Adrenal gland (tissue), 12 donors: ENCODE measurements around the gene NFIB. TPM values are rescaled to one million over a fixed set of nuclear protein-coding genes. Genes with fewer than 3 reads are reported as not detected.
A peak's percentile ranks its signal among the peaks of the same experiment; 100 is the strongest.

ENCODE experiments used
- DNase-seq, 7 donors: peaks; one replicate each; pipeline ENCODE4 v3.0.0-alpha.2; 2019 to 2020
- H3K27ac ChIP-seq, 5 donors: fragments of 200-600 bp; sonication (generic) in 4 of 5; 1 replicate in 3 of 5; 2 replicates in 2 of 5; pipeline versions ENCODE4 v1.5.1 to v1.8.0; 2016 to 2020; ENCODE audit warnings: mild to moderate bottlenecking in 1 of 5
- H3K27me3 ChIP-seq: fragments of 200-600 bp; 2 replicates; pipeline ENCODE4 v1.8.0; 2021
- H3K36me3 ChIP-seq, 2 donors: fragments of 200-600 bp; replicated peaks in 1 of 2; 1 replicate in 1 of 2; 2 replicates in 1 of 2; pipeline versions ENCODE4 v1.5.1 to v1.8.0; 2018 to 2022
- H3K4me1 ChIP-seq, 2 donors: fragments of 200-600 bp; replicated peaks in 1 of 2; 1 replicate in 1 of 2; 2 replicates in 1 of 2; pipeline versions ENCODE4 v1.5.1 to v1.8.0; 2018 to 2021
- H3K4me3 ChIP-seq, 4 donors: fragments of 200-600 bp; sonication (generic) in 3 of 4; one replicate each; pipeline ENCODE4 v1.5.1; 2016 to 2018
- H3K9me3 ChIP-seq, 3 donors: fragments of 200-600 bp; sonication (generic) in 1 of 3; replicated peaks in 1 of 3; 1 replicate in 2 of 3; 2 replicates in 1 of 3; pipeline versions ENCODE4 v1.5.1 to v1.8.0; 2016 to 2021
- CTCF ChIP-seq, 6 experiments: fragments of 450-650 bp in 4 of 6; fragments of 200-600 bp in 2 of 6; sonication (generic) in 1 of 6; IDR thresholded peaks; 1 replicate in 5 of 6; 2 replicates in 1 of 6; pipeline versions ENCODE4 v1.5.1 to v1.8.0; 2016 to 2021; ENCODE audit warnings: antibody characterized with exemption in 6 of 6, mild to moderate bottlenecking in 2 of 6, moderate library complexity in 1 of 6
- POLR2A ChIP-seq, 2 donors: fragments of 450-650 bp; IDR thresholded peaks; one replicate each; pipeline ENCODE4 v1.6.1; 2017; ENCODE audit warnings: antibody characterized with exemption in 2 of 2, mild to moderate bottlenecking in 2 of 2, moderate library complexity in 1 of 2
- WGBS, 4 donors: extraction: QIAGEN DNeasy Blood & Tissue Kit in 2 of 4; methylation state at CpG; one replicate each; pipeline versions ENCODE4 v1.1.5 to v1.1.7; 2013 to 2017; 5-methylcytosine and 5-hydroxymethylcytosine counted together
- intact Hi-C, 2 donors: fragments of 100-400 bp; cut with DNase I; formaldehyde crosslinking; loops; one replicate each; pipeline versions ENCODE4 v1.14.1 to v1.15.0; 2022 to 2023
- polyA plus RNA-seq, 3 donors: library from polyadenylated mRNA; stranded (reverse); fragments of 200-250 nt in 2 of 3; fragments of 350-450 nt in 1 of 3; fragmentation: Illumina TruSeq in 1 of 3; extraction: RNeasy Lipid Tissue Mini Kit (QIAGEN cat#74804) in 1 of 3; gene quantifications; one replicate each; pipeline ENCODE4 v1.2.3, GENCODE V29; 2013 to 2014
- total RNA-seq, 9 donors: library from RNA; depleted of rRNA in 4 of 9; stranded (reverse); fragments of >200 nt in 4 of 9; fragments of 120-200 nt in 1 of 9; fragmentation: NEBNext Ultra II Directional in 1 of 9; extraction: Animal tissue kit (Norgen Biotek cat#: 25700) in 1 of 9; gene quantifications; one replicate each; pipeline versions ENCODE4 v1.1.0 to v1.2.4, GENCODE V29; 2013 to 2023
- donor health status: healthy with polysubstance abuse.
- donor health status: Bipolar disorder and iron deficiency.
- donor health status: DM: yes; HTN: yes; CAD: no.
- donor health status: DM: no; HTN: no; CAD: no.
- donor health status: DM: no; HTN: no; CAD: no.
- donor health status: DM: yes; HTN: yes; CAD: no.

NFIB gene
- total and polyA plus RNA-seq, 12 donors: 10.9 to 84.1 (median 43.0) TPM

- peaks cover 21 to 44% of the 10 kb centered on the region in 2 donors for H3K4me1 ChIP-seq
- no peak for TF ChIP-seq POLR2A (IDR thresholded peaks at IDR 0.05)
- no peak for TF ChIP-seq CTCF (IDR thresholded peaks at IDR 0.05)
- no peak overlapping the region for H3K4me3 ChIP-seq
- H3K36me3 ChIP-seq: peaks cover 0 to 6% of the 10 kb centered on the region in 2 donors
- H3K9me3 ChIP-seq: no peaks in the 10 kb centered on the region
- H3K27ac ChIP-seq: peak overlapping the region in 3 of 5 donors; percentile 35 to 67 (median 43)
- WGBS, 4 donors: 17 to 29% (median 20%) methylated on average over 4 of the region's 4 CpGs
- H3K27me3 ChIP-seq: no peaks in the 10 kb centered on the region
- DNase-seq: no peak
- intact Hi-C loops: no loop called here
Measured at GRCh38 chr9:14302405-14302804, 11.5 kb downstream of the NFIB start.

GRCh38 chr9:14301583-14302021 lies 12.3 kb downstream of the NFIB start:
- no peaks in the 10 kb centered on the region for H3K9me3 ChIP-seq
- DNase-seq: no peak
- no peak overlapping the region for H3K27ac ChIP-seq
- H3K4me3 ChIP-seq: no peak overlapping the region
- TF ChIP-seq CTCF (IDR thresholded peaks at IDR 0.05) (no peak), POLR2A (IDR thresholded peaks at IDR 0.05) (no peak)
- intact Hi-C loops: no loop called here
- H3K27me3 ChIP-seq: no peaks in the 10 kb centered on the region
- H3K4me1 ChIP-seq: peaks cover 21 to 52% of the 10 kb centered on the region in 2 donors
- no peaks in the 10 kb centered on the region for H3K36me3 ChIP-seq
- WGBS, 4 donors: 21 to 53% (median 38%) methylated on average over 1 of the region's 1 CpG

GRCh38 chr9:14301006-14301405 lies 12.9 kb downstream of the NFIB start:
- intact Hi-C loops: no loop called here
- H3K27ac ChIP-seq: no peak overlapping the region
- TF ChIP-seq CTCF (IDR thresholded peaks at IDR 0.05): no peak
- no peak for TF ChIP-seq POLR2A (IDR thresholded peaks at IDR 0.05)
- H3K9me3 ChIP-seq: no peaks in the 10 kb centered on the region
- WGBS, 4 donors: 93 to 97% (median 94%) methylated on average over 4 of the region's 4 CpGs
- H3K27me3 ChIP-seq: no peaks in the 10 kb centered on the region
- no peaks in the 10 kb centered on the region for H3K36me3 ChIP-seq
- DNase-seq: no peak
- H3K4me3 ChIP-seq: no peak overlapping the region
- H3K4me1 ChIP-seq: peaks cover 21 to 53% of the 10 kb centered on the region in 2 donors

GRCh38 chr9:14300588-14300987 lies 13.4 kb downstream of the NFIB start:
- Histone ChIP-seq H3K4me1 (peaks cover 21 to 53% of the 10 kb centered on the region in 2 donors), H3K4me3 (peak overlapping the region in 1 of 4 donors; percentile 27), H3K9me3 (no peaks in the 10 kb centered on the region), H3K27me3 (no peaks in the 10 kb centered on the region), H3K27ac (peak overlapping the region in 2 of 5 donors; percentile 27 to 57), H3K36me3 (no peaks in the 10 kb centered on the region)
- no peak for DNase-seq
- intact Hi-C loops: no loop called here
- 85 to 89% (median 85%) methylated on average over 3 of the region's 3 CpGs for WGBS, 4 donors
- TF ChIP-seq POLR2A (IDR thresholded peaks at IDR 0.05): no peak
- TF ChIP-seq CTCF (IDR thresholded peaks at IDR 0.05): no peak
